Activated T-cell treated with anti-CD3 and anti-CD28 coated beads, Interleukin-2, amount 50 U/mL, for 24 hours (primary cell): ENCODE measurements around the gene RTN4R.

Experiments
- DNase-seq: peaks from one replicate; pipeline ENCODE4 v3.0.0-alpha.2; 2020
- H3K27ac Mint-ChIP-seq: 2 replicates; pipeline ENCODE4 v1.8.0; 2020; ENCODE audit warnings: mild to moderate bottlenecking, mixed read lengths
- H3K27me3 Mint-ChIP-seq: 2 replicates; pipeline ENCODE4 v1.8.0; 2020; ENCODE audit warnings: mixed read lengths
- H3K36me3 Mint-ChIP-seq: 2 replicates; pipeline ENCODE4 v1.8.0; 2020; ENCODE audit warnings: low read depth, mixed read lengths
- H3K4me1 Mint-ChIP-seq: 2 replicates; pipeline ENCODE4 v1.8.0; 2020; ENCODE audit warnings: low read depth, mixed read lengths
- H3K4me3 Mint-ChIP-seq: 2 replicates; pipeline ENCODE4 v1.8.0; 2020; ENCODE audit warnings: mild to moderate bottlenecking, moderate library complexity, mixed read lengths
- H3K9me3 Mint-ChIP-seq: 2 replicates; pipeline ENCODE4 v1.8.0; 2020; ENCODE audit warnings: mixed read lengths

RTN4R gene

GRCh38 chr22:20231514-20232236 is 36.4 kb downstream of the RTN4R start:
- no peaks in the 10 kb centered on the region for H3K27me3 Mint-ChIP-seq
- H3K9me3 Mint-ChIP-seq = no peaks in the 10 kb centered on the region
- H3K4me3 Mint-ChIP-seq = no peak overlapping the region
- H3K36me3 Mint-ChIP-seq = no peaks in the 10 kb centered on the region
- no peaks in the 10 kb centered on the region for H3K4me1 Mint-ChIP-seq
- no peak for DNase-seq
- no peak overlapping the region for H3K27ac Mint-ChIP-seq

GRCh38 chr22:20230777-20231420 is 37.2 kb downstream of the RTN4R start:
- Mint-ChIP-seq H3K36me3 (no peaks in the 10 kb centered on the region), H3K9me3 (no peaks in the 10 kb centered on the region)

GRCh38 chr22:20229916-20230775 is 38.0 kb downstream of the RTN4R start:
- no peaks in the 10 kb centered on the region for H3K4me1 Mint-ChIP-seq
- no peaks in the 10 kb centered on the region for H3K36me3 Mint-ChIP-seq
- no peak overlapping the region for H3K4me3 Mint-ChIP-seq
- no peak for DNase-seq
- H3K27me3 Mint-ChIP-seq = no peaks in the 10 kb centered on the region
- no peaks in the 10 kb centered on the region for H3K9me3 Mint-ChIP-seq
- H3K27ac Mint-ChIP-seq = no peak overlapping the region

More at GRCh38 chr22:20230777-20231420, 37.2 kb downstream of the RTN4R start:
- no peaks in the 10 kb centered on the region for H3K27me3 Mint-ChIP-seq
- H3K27ac Mint-ChIP-seq = no peak overlapping the region
- no peak overlapping the region for H3K4me3 Mint-ChIP-seq
- no peaks in the 10 kb centered on the region for H3K4me1 Mint-ChIP-seq
- DNase-seq = no peak

GRCh38 chr22:20228939-20229272 is 39.2 kb downstream of the RTN4R start:
- Mint-ChIP-seq H3K4me3 (no peak overlapping the region), H3K27me3 (no peaks in the 10 kb centered on the region), H3K36me3 (no peaks in the 10 kb centered on the region), H3K4me1 (no peaks in the 10 kb centered on the region), H3K9me3 (no peaks in the 10 kb centered on the region), H3K27ac (no peak overlapping the region)
- DNase-seq = no peak

- H3K9me3 Mint-ChIP-seq = no peaks in the 10 kb centered on the region
- no peak for DNase-seq
- no peak overlapping the region for H3K27ac Mint-ChIP-seq
- H3K36me3 Mint-ChIP-seq = no peaks in the 10 kb centered on the region
- no peaks in the 10 kb centered on the region for H3K4me1 Mint-ChIP-seq
- H3K4me3 Mint-ChIP-seq = no peak overlapping the region
- no peaks in the 10 kb centered on the region for H3K27me3 Mint-ChIP-seq
Measured at GRCh38 chr22:20228055-20228938, 39.8 kb downstream of the RTN4R start.

GRCh38 chr22:20227363-20227762 is 40.8 kb downstream of the RTN4R start:
- Mint-ChIP-seq H3K36me3 (no peaks in the 10 kb centered on the region), H3K4me3 (no peak overlapping the region), H3K9me3 (no peaks in the 10 kb centered on the region), H3K27ac (no peak overlapping the region), H3K27me3 (no peaks in the 10 kb centered on the region), H3K4me1 (no peaks in the 10 kb centered on the region)
- no peak for DNase-seq

GRCh38 chr22:20226760-20227350 is 41.3 kb downstream of the RTN4R start:
- Mint-ChIP-seq H3K36me3 (no peaks in the 10 kb centered on the region), H3K4me3 (no peak overlapping the region), H3K27ac (no peak overlapping the region), H3K27me3 (no peaks in the 10 kb centered on the region), H3K4me1 (no peaks in the 10 kb centered on the region), H3K9me3 (no peaks in the 10 kb centered on the region)
- DNase-seq = no peak

GRCh38 chr22:20226077-20226716 is 41.9 kb downstream of the RTN4R start:
- Mint-ChIP-seq H3K36me3 (no peaks in the 10 kb centered on the region), H3K27ac (no peak overlapping the region), H3K27me3 (no peaks in the 10 kb centered on the region), H3K4me3 (no peak overlapping the region), H3K9me3 (no peaks in the 10 kb centered on the region), H3K4me1 (no peaks in the 10 kb centered on the region)
- no peak for DNase-seq

GRCh38 chr22:20225693-20225966 is 42.5 kb downstream of the RTN4R start:
- H3K36me3 Mint-ChIP-seq = no peaks in the 10 kb centered on the region
- H3K4me3 Mint-ChIP-seq = no peak overlapping the region
- no peaks in the 10 kb centered on the region for H3K27me3 Mint-ChIP-seq
- no peak overlapping the region for H3K27ac Mint-ChIP-seq
- no peak for DNase-seq
- H3K4me1 Mint-ChIP-seq = no peaks in the 10 kb centered on the region
- no peaks in the 10 kb centered on the region for H3K9me3 Mint-ChIP-seq

GRCh38 chr22:20224917-20225692 is 43.0 kb downstream of the RTN4R start:
- Mint-ChIP-seq H3K4me1 (no peaks in the 10 kb centered on the region), H3K27me3 (no peaks in the 10 kb centered on the region), H3K27ac (no peak overlapping the region)

GRCh38 chr22:20224256-20224626 is 43.9 kb downstream of the RTN4R start:
- Mint-ChIP-seq H3K4me1 (no peaks in the 10 kb centered on the region), H3K36me3 (no peaks in the 10 kb centered on the region), H3K4me3 (no peak overlapping the region), H3K27me3 (no peaks in the 10 kb centered on the region), H3K9me3 (no peaks in the 10 kb centered on the region), H3K27ac (no peak overlapping the region)
- DNase-seq = no peak

More at GRCh38 chr22:20224917-20225692, 43.0 kb downstream of the RTN4R start:
- Mint-ChIP-seq H3K36me3 (no peaks in the 10 kb centered on the region), H3K4me3 (no peak overlapping the region), H3K9me3 (no peaks in the 10 kb centered on the region)
- no peak for DNase-seq

GRCh38 chr22:20223421-20224255 is 44.5 kb downstream of the RTN4R start:
- Mint-ChIP-seq H3K36me3 (no peaks in the 10 kb centered on the region), H3K4me1 (no peaks in the 10 kb centered on the region), H3K27ac (no peak overlapping the region), H3K9me3 (no peaks in the 10 kb centered on the region), H3K27me3 (no peaks in the 10 kb centered on the region), H3K4me3 (no peak overlapping the region)
- no peak for DNase-seq
